SK-N-SH (cell line): ENCODE results near the gene BGN.

Experiments
- EZH2phosphoT487 ChIP-seq: fragments of 200-600 bp; sonication (generic); IDR thresholded peaks from 2 replicates; pipeline ENCODE4 v1.6.1; 2017; ENCODE audit warnings: low read depth, mixed run types, mild to moderate bottlenecking, antibody characterized with exemption, moderate library complexity, borderline replicate concordance
- FOXJ3 ChIP-seq: sonication (generic); formaldehyde crosslinking; IDR thresholded peaks from 2 replicates; pipeline ENCODE4 v1.5.1; 2020; ENCODE audit warnings: mild to moderate bottlenecking, missing genetic modification reagents
- GABPA ChIP-seq: IDR thresholded peaks from 2 replicates; pipeline ENCODE4 v1.4.0; 2012; ENCODE audit warnings: low read depth, mild to moderate bottlenecking
- JUND ChIP-seq: IDR thresholded peaks from 2 replicates; pipeline ENCODE4 v1.4.0; 2012
- MXI1 ChIP-seq: IDR thresholded peaks from 2 replicates; pipeline ENCODE4 v1.6.1; 2012; ENCODE audit warnings: mild to moderate bottlenecking, low read depth, low read length, improper control_type of control experiment
- POLR2AphosphoS5 ChIP-seq: IDR thresholded peaks from 2 replicates; pipeline ENCODE4 v1.6.1; 2012; ENCODE audit warnings: low read depth, low read length
- REST ChIP-seq: IDR thresholded peaks from 2 replicates; pipeline ENCODE4 v1.6.1; 2012; ENCODE audit warnings: mild to moderate bottlenecking, low read depth, low read length, moderate library complexity
- SMC3 ChIP-seq: IDR thresholded peaks from 2 replicates; pipeline ENCODE4 v1.6.1; 2012; ENCODE audit warnings: low read depth, low read length, improper control_type of control experiment
- TAF1 ChIP-seq: IDR thresholded peaks from 2 replicates; pipeline ENCODE4 v1.6.1; 2012; ENCODE audit warnings: low read depth, mild to moderate bottlenecking, low read length, moderate library complexity, borderline replicate concordance
- USF2 ChIP-seq: fragments of 150-350 bp; IDR thresholded peaks from 2 replicates; pipeline ENCODE4 v1.6.1; 2017; ENCODE audit warnings: antibody characterized with exemption, low read length, low read depth, borderline replicate concordance
- YY1 ChIP-seq: IDR thresholded peaks from 2 replicates; pipeline ENCODE4 v1.4.0; 2012; ENCODE audit warnings: low read depth, mild to moderate bottlenecking
- TF ChIP-seq, protein P1 (sequence below): IDR thresholded peaks from 2 replicates; pipeline ENCODE4; 2012
- TF ChIP-seq, protein P2 (sequence below): fragments of 200-600 bp; sonication (generic); IDR thresholded peaks from 2 replicates; pipeline ENCODE4 v1.6.1; 2017; ENCODE audit warnings: antibody characterized with exemption, mild to moderate bottlenecking, moderate library complexity
- TF ChIP-seq, protein P3 (sequence below): IDR thresholded peaks from 2 replicates; pipeline ENCODE4 v1.4.0; 2012; ENCODE audit warnings: low read depth

- no peak for TF ChIP-seq EZH2phosphoT487
- TF ChIP-seq USF2 = no peak
- TF ChIP-seq, protein P1, sequence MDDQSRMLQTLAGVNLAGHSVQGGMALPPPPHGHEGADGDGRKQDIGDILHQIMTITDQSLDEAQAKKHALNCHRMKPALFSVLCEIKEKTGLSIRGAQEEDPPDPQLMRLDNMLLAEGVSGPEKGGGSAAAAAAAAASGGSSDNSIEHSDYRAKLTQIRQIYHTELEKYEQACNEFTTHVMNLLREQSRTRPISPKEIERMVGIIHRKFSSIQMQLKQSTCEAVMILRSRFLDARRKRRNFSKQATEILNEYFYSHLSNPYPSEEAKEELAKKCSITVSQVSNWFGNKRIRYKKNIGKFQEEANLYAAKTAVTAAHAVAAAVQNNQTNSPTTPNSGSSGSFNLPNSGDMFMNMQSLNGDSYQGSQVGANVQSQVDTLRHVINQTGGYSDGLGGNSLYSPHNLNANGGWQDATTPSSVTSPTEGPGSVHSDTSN = no peak
- no peak for TF ChIP-seq FOXJ3
- TF ChIP-seq, protein P2, sequence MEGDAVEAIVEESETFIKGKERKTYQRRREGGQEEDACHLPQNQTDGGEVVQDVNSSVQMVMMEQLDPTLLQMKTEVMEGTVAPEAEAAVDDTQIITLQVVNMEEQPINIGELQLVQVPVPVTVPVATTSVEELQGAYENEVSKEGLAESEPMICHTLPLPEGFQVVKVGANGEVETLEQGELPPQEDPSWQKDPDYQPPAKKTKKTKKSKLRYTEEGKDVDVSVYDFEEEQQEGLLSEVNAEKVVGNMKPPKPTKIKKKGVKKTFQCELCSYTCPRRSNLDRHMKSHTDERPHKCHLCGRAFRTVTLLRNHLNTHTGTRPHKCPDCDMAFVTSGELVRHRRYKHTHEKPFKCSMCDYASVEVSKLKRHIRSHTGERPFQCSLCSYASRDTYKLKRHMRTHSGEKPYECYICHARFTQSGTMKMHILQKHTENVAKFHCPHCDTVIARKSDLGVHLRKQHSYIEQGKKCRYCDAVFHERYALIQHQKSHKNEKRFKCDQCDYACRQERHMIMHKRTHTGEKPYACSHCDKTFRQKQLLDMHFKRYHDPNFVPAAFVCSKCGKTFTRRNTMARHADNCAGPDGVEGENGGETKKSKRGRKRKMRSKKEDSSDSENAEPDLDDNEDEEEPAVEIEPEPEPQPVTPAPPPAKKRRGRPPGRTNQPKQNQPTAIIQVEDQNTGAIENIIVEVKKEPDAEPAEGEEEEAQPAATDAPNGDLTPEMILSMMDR = no peak
- TF ChIP-seq JUND = no peak
- TF ChIP-seq, protein P3, sequence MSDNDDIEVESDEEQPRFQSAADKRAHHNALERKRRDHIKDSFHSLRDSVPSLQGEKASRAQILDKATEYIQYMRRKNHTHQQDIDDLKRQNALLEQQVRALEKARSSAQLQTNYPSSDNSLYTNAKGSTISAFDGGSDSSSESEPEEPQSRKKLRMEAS = no peak
- TF ChIP-seq SMC3 = no peak
- no peak for TF ChIP-seq GABPA
- TF ChIP-seq REST = no peak
- TF ChIP-seq TAF1 = no peak
- no peak for TF ChIP-seq POLR2AphosphoS5
- no peak for TF ChIP-seq MXI1
- no peak for TF ChIP-seq YY1
Observed at GRCh38 chrX:153478746-153479145, 16.0 kb upstream of the BGN start.
